IMR-90 (cell line): ENCODE results near the gene PYGB. TPM values are rescaled to one million over a fixed set of nuclear protein-coding genes. Genes with fewer than 3 reads are reported as not detected.

Source experiments
- ATAC-seq: fragments of 200-7000 bp; cut with Tn5 transposase; 2 replicates; pipeline ENCODE4 v1.9.1; 2020; ENCODE audit warnings: low read depth, mild to moderate bottlenecking, moderate library complexity
- BruUV-seq: library from RNA; stranded (reverse); fragments of 400-500 nt; replicated peaks from 2 replicates; lab custom pipeline; 2021; lab: Mats Ljungman, UMichigan
- CTCF ChIA-PET: fragments of 300-600 bp; formaldehyde crosslinking; extraction: SDS; loops from one replicate; lab custom pipeline; 2021; ENCODE audit warnings: antibody characterized with exemption; lab: Yijun Ruan, JAX
- POLR2A ChIA-PET: fragments of 300-600 bp; sonication (Branson Sonifier 250); formaldehyde crosslinking; loops from one replicate; lab custom pipeline; 2022; ENCODE audit warnings: antibody characterized with exemption; ENCODE audit not compliant: unreplicated experiment; lab: Charles Lee
- DNase-seq: peaks from one replicate; pipeline ENCODE4 v3.0.0; 2013
- H2AFZ ChIP-seq: replicated peaks from 2 replicates; pipeline ENCODE3; 2013; ENCODE audit warnings: low read length, mild to moderate bottlenecking; ENCODE audit not compliant: poor library complexity
- H2AK5ac ChIP-seq: 2 replicates; pipeline ENCODE4 v1.6.1; 2013; ENCODE audit warnings: low read depth, low read length, inconsistent platforms
- H2AK9ac ChIP-seq: replicated peaks from 2 replicates; pipeline ENCODE3; 2013; ENCODE audit warnings: mild to moderate bottlenecking, low read depth, low read length, moderate library complexity; ENCODE audit not compliant: poor library complexity
- H2BK120ac ChIP-seq: 2 replicates; pipeline ENCODE4 v1.6.1; 2013; ENCODE audit warnings: low read depth, low read length, inconsistent platforms
- H2BK15ac ChIP-seq: 3 replicates; pipeline ENCODE4 v1.6.1; 2013; ENCODE audit warnings: low read depth, low read length, inconsistent platforms
- H2BK20ac ChIP-seq: 2 replicates; pipeline ENCODE4 v1.6.1; 2013; ENCODE audit warnings: low read depth, mild to moderate bottlenecking, inconsistent platforms, low read length, moderate library complexity
- H2BK5ac ChIP-seq: 2 replicates; pipeline ENCODE4 v1.6.1; 2013; ENCODE audit warnings: mild to moderate bottlenecking, low read depth, low read length, inconsistent platforms; ENCODE audit not compliant: poor library complexity, severe bottlenecking
- H3K14ac ChIP-seq: replicated peaks from 2 replicates; pipeline ENCODE4 v1.6.1; 2013; ENCODE audit warnings: low read depth, low read length, inconsistent platforms
- H3K18ac ChIP-seq: 2 replicates; pipeline ENCODE4 v1.6.1; 2013; ENCODE audit warnings: low read depth, low read length, control low read depth
- H3K23ac ChIP-seq: 2 replicates; pipeline ENCODE4 v1.6.1; 2013; ENCODE audit warnings: low read depth, low read length, inconsistent platforms
- H3K27ac ChIP-seq: 2 replicates; pipeline ENCODE4 v1.5.1; 2013; ENCODE audit warnings: mild to moderate bottlenecking, control low read depth, low read length; ENCODE audit not compliant: insufficient read depth
- H3K27me3 ChIP-seq: 2 replicates; pipeline ENCODE4 v1.6.1; 2013; ENCODE audit warnings: low read length; ENCODE audit not compliant: control insufficient read depth, insufficient read depth
- H3K36me3 ChIP-seq: 2 replicates; pipeline ENCODE4 v1.6.1; 2013; ENCODE audit warnings: low read length, mixed read lengths; ENCODE audit not compliant: control insufficient read depth, insufficient read depth
- H3K4ac ChIP-seq: 2 replicates; pipeline ENCODE4 v1.6.1; 2013; ENCODE audit warnings: low read depth, low read length, inconsistent platforms
- H3K4me1 ChIP-seq: 2 replicates; pipeline ENCODE4 v1.6.1; 2013; ENCODE audit warnings: low read length, mixed read lengths; ENCODE audit not compliant: control insufficient read depth, insufficient read depth
- H3K4me2 ChIP-seq: 2 replicates; pipeline ENCODE4 v1.6.1; 2013; ENCODE audit warnings: low read depth, mild to moderate bottlenecking, control low read depth, low read length, moderate library complexity
- H3K4me3 ChIP-seq: 2 replicates; pipeline ENCODE4 v1.5.1; 2013; ENCODE audit warnings: low read depth, mild to moderate bottlenecking, control low read depth, low read length, moderate library complexity; ENCODE audit not compliant: insufficient read depth
- H3K56ac ChIP-seq: 2 replicates; pipeline ENCODE4 v1.6.1; 2013; ENCODE audit warnings: low read length, inconsistent platforms; ENCODE audit not compliant: insufficient read depth; ENCODE audit errors: extremely low read depth
- H3K79me1 ChIP-seq, 2 experiments: 2 replicates each; pipeline ENCODE4 v1.6.1; 2013; ENCODE audit warnings: low read length in 2 of 2, inconsistent platforms in 1 of 2, low read depth in 1 of 2
- H3K9ac ChIP-seq: 2 replicates; pipeline ENCODE4 v1.6.1; 2013; ENCODE audit warnings: low read depth, low read length, control low read depth
- H3K9me1 ChIP-seq: 2 replicates; pipeline ENCODE4 v1.6.1; 2013; ENCODE audit warnings: low read length, inconsistent platforms; ENCODE audit not compliant: insufficient read depth
- H3K9me3 ChIP-seq: 2 replicates; pipeline ENCODE4 v1.6.1; 2013; ENCODE audit warnings: low read length; ENCODE audit not compliant: control insufficient read depth, insufficient read depth
- H4K20me1 ChIP-seq: 2 replicates; pipeline ENCODE4 v1.6.1; 2013; ENCODE audit warnings: low read length, inconsistent platforms; ENCODE audit not compliant: insufficient read depth
- H4K5ac ChIP-seq: 2 replicates; pipeline ENCODE4 v1.6.1; 2013; ENCODE audit warnings: mild to moderate bottlenecking, low read depth, low read length, control low read depth
- H4K8ac ChIP-seq, 2 experiments: 2 replicates each; pipeline ENCODE4 v1.6.1; 2013; ENCODE audit warnings: low read depth in 2 of 2, low read length in 2 of 2, control low read depth in 1 of 2, inconsistent platforms in 1 of 2
- H4K91ac ChIP-seq: 2 replicates; pipeline ENCODE4 v1.6.1; 2013; ENCODE audit warnings: low read depth, low read length, inconsistent platforms; ENCODE audit not compliant: insufficient read depth
- BHLHE40 ChIP-seq: fragments of 150-350 bp; IDR thresholded peaks from 2 replicates; pipeline ENCODE4 v1.6.1; 2016; ENCODE audit warnings: mild to moderate bottlenecking, low read depth, low read length
- CHD1 ChIP-seq: IDR thresholded peaks from 2 replicates; pipeline ENCODE4 v1.6.1; 2012; ENCODE audit warnings: low read depth, low read length, improper control_type of control experiment
- CTCF ChIP-seq: conservative IDR thresholded peaks from 2 replicates; pipeline ENCODE4 v1.5.1; 2012; ENCODE audit warnings: mild to moderate bottlenecking, low read depth, low read length, improper control_type of control experiment
- ELK1 ChIP-seq: fragments of 150-350 bp; IDR thresholded peaks from 2 replicates; pipeline ENCODE4 v1.6.1; 2016; ENCODE audit warnings: low read depth, mild to moderate bottlenecking, low read length, moderate library complexity, borderline replicate concordance
- FOS ChIP-seq: fragments of 150-350 bp; IDR thresholded peaks from 2 replicates; pipeline ENCODE4 v1.6.1; 2016; ENCODE audit warnings: low read depth, low read length
- MAZ ChIP-seq: IDR thresholded peaks from 2 replicates; pipeline ENCODE4 v1.6.1; 2012; ENCODE audit warnings: low read depth, mild to moderate bottlenecking, low read length, improper control_type of control experiment, moderate library complexity, borderline replicate concordance
- MXI1 ChIP-seq: IDR thresholded peaks from 2 replicates; pipeline ENCODE4 v1.6.1; 2012; ENCODE audit warnings: low read depth, mild to moderate bottlenecking, low read length, moderate library complexity, borderline replicate concordance
- NFE2L2 ChIP-seq: fragments of 150-350 bp; IDR thresholded peaks from 2 replicates; pipeline ENCODE4 v1.6.1; 2016; ENCODE audit warnings: low read depth, mild to moderate bottlenecking, low read length
- POLR2A ChIP-seq: IDR thresholded peaks from 2 replicates; pipeline ENCODE4 v1.6.1; 2012; ENCODE audit warnings: mild to moderate bottlenecking, low read depth, low read length
- RAD21 ChIP-seq: IDR thresholded peaks from 2 replicates; pipeline ENCODE4 v1.6.1; 2012; ENCODE audit warnings: low read length, improper control_type of control experiment
- RCOR1 ChIP-seq: IDR thresholded peaks from 2 replicates; pipeline ENCODE4 v1.6.1; 2012; ENCODE audit warnings: mild to moderate bottlenecking, low read length, improper control_type of control experiment; ENCODE audit not compliant: insufficient replicate concordance
- RFX5 ChIP-seq: IDR thresholded peaks from 2 replicates; pipeline ENCODE4 v1.8.0; 2012; ENCODE audit warnings: low read depth, mild to moderate bottlenecking, low read length, moderate library complexity
- SMC3 ChIP-seq: fragments of 150-350 bp; IDR thresholded peaks from 2 replicates; pipeline ENCODE4 v1.6.1; 2016; ENCODE audit warnings: low read depth, mild to moderate bottlenecking, antibody characterized with exemption, low read length, moderate library complexity
- USF2 ChIP-seq: fragments of 150-350 bp; IDR thresholded peaks from 2 replicates; pipeline ENCODE4 v1.6.1; 2017; ENCODE audit warnings: mild to moderate bottlenecking, antibody characterized with exemption, low read length, low read depth
- WGBS, 2 experiments: methylation state at CpG; one replicate each; pipeline versions ENCODE4 v1.1.5 to v1.1.7; 2013; ENCODE audit warnings: missing lambda C conversion rate in 2 of 2; ENCODE audit not compliant: insufficient read length in 1 of 2; ENCODE audit errors: extremely low coverage in 2 of 2; 5-methylcytosine and 5-hydroxymethylcytosine counted together
- dilution Hi-C: fragments of 300-500 bp; cut with HindIII; formaldehyde crosslinking; loops from one replicate; pipeline ENCODE4 v1.14.3; 2018; ENCODE audit warnings: low sequenced_read_pairs; ENCODE audit not compliant: unreplicated experiment
- in situ Hi-C: fragments of 300-500 bp; cut with MboI; formaldehyde crosslinking; loops from 3 replicates; pipeline ENCODE4 v1.14.3; 2019; ENCODE audit warnings: low sequenced_read_pairs, inconsistent platforms, mixed read lengths
- intact Hi-C: fragments of 100-400 bp; cut with micrococcal nuclease; formaldehyde crosslinking; loops from 2 replicates; pipeline ENCODE4 v1.10.0; 2022
- polyA plus RNA-seq, 3 experiments: library from polyadenylated mRNA; depleted of rRNA; stranded (reverse); fragments of >200 nt; gene quantifications; 2 replicates each; pipeline ENCODE4 v1.2.3, GENCODE V29; 2012; ENCODE audit warnings: low replicate concordance in 1 of 3
- total RNA-seq: library from RNA; depleted of rRNA; stranded (reverse); fragments of >200 nt; gene quantifications from 2 replicates; pipeline ENCODE4 v1.2.3, GENCODE V29; 2012

The PYGB gene
- total and polyA plus RNA-seq, 2 of the 4 experiments (the other 2 are of a cell fraction) = 72.4 to 83.1 TPM

- H2BK15ac ChIP-seq = no peak overlapping the region
- ChIA-PET CTCF (no interaction called here), POLR2A (no interaction called here)
- H3K4me1 ChIP-seq = peaks cover 12% of the 10 kb centered on the region
- H2BK5ac ChIP-seq = no peak overlapping the region
- dilution Hi-C loops (no loop called here), in situ Hi-C loops (loop anchor here (25.0 kb wide), 2 partner anchors 218 to 368 kb away; partner anchors contain the start of gene ZNF337), intact Hi-C loops (no loop called here)
- H2AK9ac ChIP-seq = no peak overlapping the region
- H3K36me3 ChIP-seq = peaks cover 12% of the 10 kb centered on the region; the same call in 1 of the 2 replicates
- no peak overlapping the region for H2BK120ac ChIP-seq
- H3K27ac ChIP-seq = no peak overlapping the region
- no peak overlapping the region for H2BK20ac ChIP-seq
- H3K9ac ChIP-seq = no peak overlapping the region
- H3K4me2 ChIP-seq = no peak overlapping the region
- no peak overlapping the region for H3K18ac ChIP-seq
- no peak overlapping the region for H3K14ac ChIP-seq
- no TSS peak for BruUV-seq
- H3K79me1 ChIP-seq = peaks cover 40 to 82% of the 10 kb centered on the region in 2 experiments
- peaks cover 31% of the 10 kb centered on the region for H3K9me1 ChIP-seq
- H2AFZ ChIP-seq = no peak overlapping the region
- H3K56ac ChIP-seq = no peak overlapping the region
- 72% methylated on average over 6 of the region's 11 CpGs; no CpG with 5 or more reads in 1 of the 2 experiments for WGBS, 2 experiments
- TF ChIP-seq POLR2A (no peak), NFE2L2 (no peak), RCOR1 (no peak), USF2 (no peak), ELK1 (no peak), BHLHE40 (no peak), MAZ (no peak), RFX5 (no peak), SMC3 (no peak), CTCF (no peak), MXI1 (no peak), CHD1 (no peak), RAD21 (no peak), FOS (no peak)
- no peaks in the 10 kb centered on the region for H3K9me3 ChIP-seq
- H2AK5ac ChIP-seq = no peak overlapping the region
- no peak overlapping the region for H4K91ac ChIP-seq
- H3K23ac ChIP-seq = no peak overlapping the region
- DNase-seq (no peak), ATAC-seq (no peak)
- H4K20me1 ChIP-seq = peaks cover 12% of the 10 kb centered on the region
- H3K4ac ChIP-seq = no peak overlapping the region
- H4K5ac ChIP-seq = no peak overlapping the region
- no peak overlapping the region for H4K8ac ChIP-seq
- H3K27me3 ChIP-seq = no peaks in the 10 kb centered on the region
- no peak overlapping the region for H3K4me3 ChIP-seq
Observed at GRCh38 chr20:25319241-25320034, 71.6 kb downstream of the PYGB start.
